Sigmoid colon (tissue), 4 donors: Measurements from ENCODE around the gene GAB4.

Experiments
- POLR2A ChIP-seq, 2 donors: fragments of 450-650 bp; IDR thresholded peaks; one replicate each; pipeline ENCODE4 v1.6.1; 2016; ENCODE audit warnings: antibody characterized with exemption in 2 of 2, mild to moderate bottlenecking in 2 of 2, moderate library complexity in 2 of 2
- POLR2AphosphoS5 ChIP-seq, 4 donors: sonication (generic); formaldehyde crosslinking; IDR thresholded peaks; one replicate each; pipeline ENCODE4 v1.6.1; 2017; ENCODE audit warnings: antibody characterized with exemption in 4 of 4
- TF ChIP-seq, protein P1 (sequence below), 4 experiments: fragments of 450-650 bp in 3 of 4; fragments of 200-600 bp in 1 of 4; IDR thresholded peaks; one replicate each; pipeline ENCODE4 v1.5.1; 2016 to 2019; ENCODE audit warnings: antibody characterized with exemption in 4 of 4, mild to moderate bottlenecking in 3 of 4, moderate library complexity in 2 of 4

DNA sequence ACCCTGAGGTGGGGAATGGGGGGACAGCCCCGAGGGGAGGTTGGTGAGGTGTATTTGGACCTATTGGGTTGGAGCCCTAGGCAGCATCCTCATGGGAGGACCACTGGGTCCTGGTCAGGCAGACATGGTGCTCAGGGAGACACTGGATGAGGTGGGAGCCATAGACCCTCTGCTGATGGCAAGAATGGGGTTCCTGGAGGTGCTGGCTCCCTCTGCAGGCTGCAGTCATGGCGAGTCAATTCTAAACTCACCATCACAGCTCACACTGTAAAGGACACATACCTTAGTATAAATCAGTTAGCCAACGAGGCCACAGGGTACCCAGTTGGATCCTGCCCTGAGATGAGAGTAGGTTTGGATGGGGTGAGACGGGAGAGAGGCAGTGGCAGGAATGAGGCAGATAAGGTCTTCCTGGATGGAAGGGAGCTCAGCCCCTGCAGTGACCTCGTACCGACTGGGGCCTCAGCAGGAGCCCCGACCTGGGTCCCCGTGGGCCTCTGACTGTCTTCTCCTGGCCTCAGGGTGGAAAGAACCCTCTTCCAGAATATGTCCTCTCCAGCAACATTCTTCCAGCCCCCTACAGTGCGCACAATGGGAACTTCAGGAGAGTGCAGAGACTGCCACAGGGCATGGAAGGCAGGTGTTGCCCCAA, 1.7 kb upstream of the GAB4 start:
- TF ChIP-seq, protein P1, sequence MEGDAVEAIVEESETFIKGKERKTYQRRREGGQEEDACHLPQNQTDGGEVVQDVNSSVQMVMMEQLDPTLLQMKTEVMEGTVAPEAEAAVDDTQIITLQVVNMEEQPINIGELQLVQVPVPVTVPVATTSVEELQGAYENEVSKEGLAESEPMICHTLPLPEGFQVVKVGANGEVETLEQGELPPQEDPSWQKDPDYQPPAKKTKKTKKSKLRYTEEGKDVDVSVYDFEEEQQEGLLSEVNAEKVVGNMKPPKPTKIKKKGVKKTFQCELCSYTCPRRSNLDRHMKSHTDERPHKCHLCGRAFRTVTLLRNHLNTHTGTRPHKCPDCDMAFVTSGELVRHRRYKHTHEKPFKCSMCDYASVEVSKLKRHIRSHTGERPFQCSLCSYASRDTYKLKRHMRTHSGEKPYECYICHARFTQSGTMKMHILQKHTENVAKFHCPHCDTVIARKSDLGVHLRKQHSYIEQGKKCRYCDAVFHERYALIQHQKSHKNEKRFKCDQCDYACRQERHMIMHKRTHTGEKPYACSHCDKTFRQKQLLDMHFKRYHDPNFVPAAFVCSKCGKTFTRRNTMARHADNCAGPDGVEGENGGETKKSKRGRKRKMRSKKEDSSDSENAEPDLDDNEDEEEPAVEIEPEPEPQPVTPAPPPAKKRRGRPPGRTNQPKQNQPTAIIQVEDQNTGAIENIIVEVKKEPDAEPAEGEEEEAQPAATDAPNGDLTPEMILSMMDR (IDR thresholded peaks at IDR 0.05), result no peak
- TF ChIP-seq POLR2A (IDR thresholded peaks at IDR 0.05) (no peak), POLR2AphosphoS5 (IDR thresholded peaks at IDR 0.05) (no peak)
